Measurements from ENCODE around the gene HES7.
A peak's percentile ranks its signal among the peaks of the same experiment; 100 is the strongest.

Gene HES7

GRCh38 chr17:8150194-8151119 is 26.6 kb upstream of the HES7 start:
- TF ChIP-seq, protein P1, sequence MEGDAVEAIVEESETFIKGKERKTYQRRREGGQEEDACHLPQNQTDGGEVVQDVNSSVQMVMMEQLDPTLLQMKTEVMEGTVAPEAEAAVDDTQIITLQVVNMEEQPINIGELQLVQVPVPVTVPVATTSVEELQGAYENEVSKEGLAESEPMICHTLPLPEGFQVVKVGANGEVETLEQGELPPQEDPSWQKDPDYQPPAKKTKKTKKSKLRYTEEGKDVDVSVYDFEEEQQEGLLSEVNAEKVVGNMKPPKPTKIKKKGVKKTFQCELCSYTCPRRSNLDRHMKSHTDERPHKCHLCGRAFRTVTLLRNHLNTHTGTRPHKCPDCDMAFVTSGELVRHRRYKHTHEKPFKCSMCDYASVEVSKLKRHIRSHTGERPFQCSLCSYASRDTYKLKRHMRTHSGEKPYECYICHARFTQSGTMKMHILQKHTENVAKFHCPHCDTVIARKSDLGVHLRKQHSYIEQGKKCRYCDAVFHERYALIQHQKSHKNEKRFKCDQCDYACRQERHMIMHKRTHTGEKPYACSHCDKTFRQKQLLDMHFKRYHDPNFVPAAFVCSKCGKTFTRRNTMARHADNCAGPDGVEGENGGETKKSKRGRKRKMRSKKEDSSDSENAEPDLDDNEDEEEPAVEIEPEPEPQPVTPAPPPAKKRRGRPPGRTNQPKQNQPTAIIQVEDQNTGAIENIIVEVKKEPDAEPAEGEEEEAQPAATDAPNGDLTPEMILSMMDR (IDR thresholded peaks at IDR 0.05; ENCODE audit: low read length): no peak
- TF ChIP-seq EZH2 (optimal IDR thresholded peaks at IDR 0.05; ENCODE audit: low read depth, low read length) (no peak), EZH2phosphoT487 (IDR thresholded peaks at IDR 0.05; ENCODE audit: low read length) (no peak)
- Histone ChIP-seq H3F3A (ENCODE audit: insufficient read depth, low read length) (peaks cover 8% of the 10 kb centered on the region), H3K36me3 (replicated peaks; ENCODE audit: insufficient read depth, low read length) (no peaks in the 10 kb centered on the region; the same call in 1 of the 2 replicates), H4K20me1 (ENCODE audit: insufficient read depth, low read length) (no peaks in the 10 kb centered on the region), H3K9me2 (replicated peaks; ENCODE audit: insufficient read depth, low read length) (no peaks in the 10 kb centered on the region), H3K79me2 (ENCODE audit: low read length) (peaks cover 32% of the 10 kb centered on the region), H3K4me2 (ENCODE audit: low read depth, low read length) (peak overlapping the region; percentile 97), H3K4me3 (ENCODE audit: low read length) (peak overlapping the region; percentile 76), H3K9ac (ENCODE audit: low read length) (peak overlapping the region; percentile 78), H3K27me3 (replicated peaks; ENCODE audit: insufficient read depth, low read length) (no peaks in the 10 kb centered on the region), H3K4me1 (ENCODE audit: low read length) (peaks cover 20% of the 10 kb centered on the region), H3K9me3 (replicated peaks; ENCODE audit: insufficient read depth, low read length) (no peaks in the 10 kb centered on the region), H2AFZ (ENCODE audit: low read length) (no peak overlapping the region), H3K27ac (ENCODE audit: low read length) (peak overlapping the region; percentile 69)
- no peak for DNase-seq

DNA sequence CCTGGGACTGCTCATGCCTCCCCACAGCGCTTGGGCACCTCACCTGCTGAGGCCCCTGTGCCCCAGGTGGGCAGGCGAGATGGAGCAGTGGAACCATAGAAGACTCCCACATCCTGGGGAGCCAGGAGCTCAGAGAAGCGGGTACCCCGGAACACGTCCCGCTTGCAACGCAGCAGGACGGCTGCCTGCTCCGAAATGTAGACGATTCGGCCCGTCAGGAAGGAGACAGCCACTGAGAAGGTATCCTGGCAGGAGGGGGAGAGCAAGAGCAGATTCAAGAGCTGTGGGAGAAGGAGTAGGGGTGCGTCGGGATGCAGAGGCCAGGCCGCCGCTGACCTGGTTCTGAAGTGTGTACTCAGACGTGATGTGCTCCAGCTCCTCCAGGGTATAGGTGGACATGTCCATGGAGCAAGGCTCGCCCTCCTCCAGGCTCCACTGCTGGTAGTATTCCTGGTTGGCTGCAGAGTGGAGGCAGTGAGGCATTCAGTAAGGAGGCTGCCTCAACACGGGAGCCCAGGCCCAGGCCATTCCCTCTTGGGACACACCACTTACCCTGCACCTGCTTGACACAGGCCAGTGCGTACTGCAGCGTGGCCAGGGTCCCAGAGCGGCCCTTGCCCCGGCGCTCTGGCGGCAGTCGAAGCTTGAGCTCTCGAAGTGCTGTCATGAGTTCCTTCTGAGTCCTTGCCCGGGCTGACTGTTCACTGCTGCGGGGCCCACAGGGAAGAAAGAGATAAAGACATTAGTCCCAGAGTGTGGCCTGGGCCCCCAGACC is 25.7 kb upstream of the HES7 start:
- Histone ChIP-seq H3K79me2 (ENCODE audit: low read length) (peaks cover 32% of the 10 kb centered on the region), H3K4me1 (ENCODE audit: low read length) (peaks cover 14% of the 10 kb centered on the region), H3K27ac (ENCODE audit: low read length) (no peak overlapping the region), H3K27me3 (replicated peaks; ENCODE audit: insufficient read depth, low read length) (no peaks in the 10 kb centered on the region), H3K9me2 (replicated peaks; ENCODE audit: insufficient read depth, low read length) (no peaks in the 10 kb centered on the region), H3K36me3 (replicated peaks; ENCODE audit: insufficient read depth, low read length) (no peaks in the 10 kb centered on the region; the same call in 1 of the 2 replicates), H3K4me3 (ENCODE audit: low read length) (no peak overlapping the region), H3K4me2 (ENCODE audit: low read depth, low read length) (no peak overlapping the region), H3K9me3 (replicated peaks; ENCODE audit: insufficient read depth, low read length) (no peaks in the 10 kb centered on the region), H3K9ac (ENCODE audit: low read length) (no peak overlapping the region), H3F3A (ENCODE audit: insufficient read depth, low read length) (peaks cover 8% of the 10 kb centered on the region), H4K20me1 (ENCODE audit: insufficient read depth, low read length) (no peaks in the 10 kb centered on the region), H2AFZ (ENCODE audit: low read length) (no peak overlapping the region)
- DNase-seq: no peak
- TF ChIP-seq, protein P1 (IDR thresholded peaks at IDR 0.05; ENCODE audit: low read length): no peak
- TF ChIP-seq EZH2 (optimal IDR thresholded peaks at IDR 0.05; ENCODE audit: low read depth, low read length) (no peak), EZH2phosphoT487 (IDR thresholded peaks at IDR 0.05; ENCODE audit: low read length) (no peak)

- H3K27ac ChIP-seq (ENCODE audit: low read length): no peak overlapping the region
- no peaks in the 10 kb centered on the region; the same call in 1 of the 2 replicates for H3K36me3 ChIP-seq (replicated peaks; ENCODE audit: insufficient read depth, low read length)
- no peak overlapping the region for H3K4me2 ChIP-seq (ENCODE audit: low read depth, low read length)
- no peaks in the 10 kb centered on the region for H3K9me3 ChIP-seq (replicated peaks; ENCODE audit: insufficient read depth, low read length)
- no peaks in the 10 kb centered on the region for H3K27me3 ChIP-seq (replicated peaks; ENCODE audit: insufficient read depth, low read length)
- no peak overlapping the region for H3K9ac ChIP-seq (ENCODE audit: low read length)
- DNase-seq: no peak
- no peak overlapping the region for H2AFZ ChIP-seq (ENCODE audit: low read length)
- no peak for TF ChIP-seq EZH2 (optimal IDR thresholded peaks at IDR 0.05; ENCODE audit: low read depth, low read length)
- TF ChIP-seq, protein P1 (IDR thresholded peaks at IDR 0.05; ENCODE audit: low read length): no peak
- no peak for TF ChIP-seq EZH2phosphoT487 (IDR thresholded peaks at IDR 0.05; ENCODE audit: low read length)
- no peak overlapping the region for H3K4me3 ChIP-seq (ENCODE audit: low read length)
- peaks cover 8% of the 10 kb centered on the region for H3F3A ChIP-seq (ENCODE audit: insufficient read depth, low read length)
- no peaks in the 10 kb centered on the region for H4K20me1 ChIP-seq (ENCODE audit: insufficient read depth, low read length)
- H3K79me2 ChIP-seq (ENCODE audit: low read length): peaks cover 26% of the 10 kb centered on the region
- no peaks in the 10 kb centered on the region for H3K9me2 ChIP-seq (replicated peaks; ENCODE audit: insufficient read depth, low read length)
- peaks cover 14% of the 10 kb centered on the region for H3K4me1 ChIP-seq (ENCODE audit: low read length)
Observed at GRCh38 chr17:8148560-8148959, 24.7 kb upstream of the HES7 start.

Measured in MM.1S (cell line).